ENCODE measurements around the gene GNB1L.

DNA sequence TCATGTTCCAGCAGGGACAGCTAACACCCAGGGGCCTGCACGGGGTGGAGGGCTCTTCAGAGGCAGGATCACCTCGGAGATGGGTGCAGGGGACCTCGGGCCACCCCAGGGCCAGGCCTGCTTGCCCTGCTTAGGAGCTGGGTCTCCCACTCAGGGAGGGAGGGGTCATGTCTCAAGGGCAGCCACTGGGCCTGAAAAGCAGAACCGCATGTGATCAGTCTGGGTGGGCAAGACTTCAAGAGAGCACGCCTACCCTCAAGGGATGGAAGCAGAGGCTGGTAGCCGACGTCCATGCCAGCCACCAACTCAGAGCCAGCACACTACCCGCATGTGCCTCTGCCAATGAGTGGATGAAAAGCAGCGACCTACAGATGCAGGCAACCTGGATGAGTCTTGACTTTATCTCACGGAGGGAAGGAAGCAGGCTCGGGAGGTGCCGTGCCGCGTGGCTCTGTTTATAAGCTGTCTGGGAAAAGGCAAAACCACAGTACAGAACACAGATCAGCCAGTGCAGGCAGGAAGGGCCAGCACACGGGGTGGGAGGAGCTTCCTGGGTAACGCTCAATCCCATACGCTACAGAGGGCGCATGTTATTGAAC, 78.1 kb downstream of the GNB1L start:
- TF ChIP-seq POLR2AphosphoS5 (IDR thresholded peaks at IDR 0.05; ENCODE audit: low read depth, low read length) (no peak), SIN3A (IDR thresholded peaks at IDR 0.05; ENCODE audit: borderline replicate concordance, insufficient read depth, low read depth, low read length) (no peak)
- TF ChIP-seq, protein P1, sequence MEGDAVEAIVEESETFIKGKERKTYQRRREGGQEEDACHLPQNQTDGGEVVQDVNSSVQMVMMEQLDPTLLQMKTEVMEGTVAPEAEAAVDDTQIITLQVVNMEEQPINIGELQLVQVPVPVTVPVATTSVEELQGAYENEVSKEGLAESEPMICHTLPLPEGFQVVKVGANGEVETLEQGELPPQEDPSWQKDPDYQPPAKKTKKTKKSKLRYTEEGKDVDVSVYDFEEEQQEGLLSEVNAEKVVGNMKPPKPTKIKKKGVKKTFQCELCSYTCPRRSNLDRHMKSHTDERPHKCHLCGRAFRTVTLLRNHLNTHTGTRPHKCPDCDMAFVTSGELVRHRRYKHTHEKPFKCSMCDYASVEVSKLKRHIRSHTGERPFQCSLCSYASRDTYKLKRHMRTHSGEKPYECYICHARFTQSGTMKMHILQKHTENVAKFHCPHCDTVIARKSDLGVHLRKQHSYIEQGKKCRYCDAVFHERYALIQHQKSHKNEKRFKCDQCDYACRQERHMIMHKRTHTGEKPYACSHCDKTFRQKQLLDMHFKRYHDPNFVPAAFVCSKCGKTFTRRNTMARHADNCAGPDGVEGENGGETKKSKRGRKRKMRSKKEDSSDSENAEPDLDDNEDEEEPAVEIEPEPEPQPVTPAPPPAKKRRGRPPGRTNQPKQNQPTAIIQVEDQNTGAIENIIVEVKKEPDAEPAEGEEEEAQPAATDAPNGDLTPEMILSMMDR (IDR thresholded peaks at IDR 0.05) = no peak

Measured in Panc1 (cell line).